Measurements from ENCODE around the gene RMP24.
A peak's percentile ranks its signal among the peaks of the same experiment; 100 is the strongest.

The RMP24 gene

GRCh38 chr18:35938562-35938961 is 33.9 kb upstream of the RMP24 start:
- no peak for DNase-seq (ENCODE audit: low read depth in 6 of 9, low spot score in 9 of 9)
- Histone ChIP-seq H3K4me3 (ENCODE audit: low read length in 2 of 2) (no peak overlapping the region), H3K4me1 (ENCODE audit: control insufficient read depth in 2 of 2, insufficient read depth in 2 of 2, low read length in 2 of 2) (no peaks in the 10 kb centered on the region), H3K27ac (ENCODE audit: low read depth in 1 of 2, low read length in 1 of 2) (no peak overlapping the region), H3K36me3 (ENCODE audit: control insufficient read depth in 2 of 2, insufficient read depth in 2 of 2, low read length in 1 of 2) (no peaks in the 10 kb centered on the region), H3K9me3 (ENCODE audit: control insufficient read depth in 2 of 2, insufficient read depth in 1 of 2, low read length in 1 of 2) (no peaks in the 10 kb centered on the region), H3K27me3 (ENCODE audit: control insufficient read depth in 2 of 2, insufficient read depth in 1 of 2, low read length in 1 of 2) (peaks cover 0 to 2% of the 10 kb centered on the region in 2 donors)
- 94% methylated on average over 1 of the region's 1 CpG for WGBS

GRCh38 chr18:35939138-35939537 is 33.3 kb upstream of the RMP24 start:
- Histone ChIP-seq H3K4me1 (ENCODE audit: control insufficient read depth in 2 of 2, insufficient read depth in 2 of 2, low read length in 2 of 2) (no peaks in the 10 kb centered on the region), H3K27me3 (ENCODE audit: control insufficient read depth in 2 of 2, insufficient read depth in 1 of 2, low read length in 1 of 2) (peaks cover 0 to 2% of the 10 kb centered on the region in 2 donors), H3K36me3 (ENCODE audit: control insufficient read depth in 2 of 2, insufficient read depth in 2 of 2, low read length in 1 of 2) (no peaks in the 10 kb centered on the region), H3K4me3 (ENCODE audit: low read length in 2 of 2) (no peak overlapping the region), H3K9me3 (ENCODE audit: control insufficient read depth in 2 of 2, insufficient read depth in 1 of 2, low read length in 1 of 2) (no peaks in the 10 kb centered on the region), H3K27ac (ENCODE audit: low read depth in 1 of 2, low read length in 1 of 2) (no peak overlapping the region)
- no peak for DNase-seq (ENCODE audit: low read depth in 6 of 9, low spot score in 9 of 9)
- 63% methylated on average over 5 of the region's 5 CpGs for WGBS

GRCh38 chr18:35941299-35941698 is 31.2 kb upstream of the RMP24 start:
- Histone ChIP-seq H3K4me1 (ENCODE audit: control insufficient read depth in 2 of 2, insufficient read depth in 2 of 2, low read length in 2 of 2) (no peaks in the 10 kb centered on the region), H3K36me3 (ENCODE audit: control insufficient read depth in 2 of 2, insufficient read depth in 2 of 2, low read length in 1 of 2) (no peaks in the 10 kb centered on the region), H3K27ac (ENCODE audit: low read depth in 1 of 2, low read length in 1 of 2) (no peak overlapping the region), H3K9me3 (ENCODE audit: control insufficient read depth in 2 of 2, insufficient read depth in 1 of 2, low read length in 1 of 2) (no peaks in the 10 kb centered on the region), H3K27me3 (ENCODE audit: control insufficient read depth in 2 of 2, insufficient read depth in 1 of 2, low read length in 1 of 2) (peaks cover 0 to 5% of the 10 kb centered on the region in 2 donors), H3K4me3 (ENCODE audit: low read length in 2 of 2) (no peak overlapping the region)
- WGBS: 52% methylated on average over 6 of the region's 6 CpGs
- DNase-seq (ENCODE audit: low read depth in 6 of 9, low spot score in 9 of 9): peak in 1 of 9 donors; percentile 20

- Histone ChIP-seq H3K4me1 (ENCODE audit: control insufficient read depth in 2 of 2, insufficient read depth in 2 of 2, low read length in 2 of 2) (no peaks in the 10 kb centered on the region), H3K27ac (ENCODE audit: low read depth in 1 of 2, low read length in 1 of 2) (no peak overlapping the region)
Observed at GRCh38 chr18:35942133-35942532, 30.3 kb upstream of the RMP24 start.

GRCh38 chr18:35942661-35943060 is 29.8 kb upstream of the RMP24 start:
- Histone ChIP-seq H3K27ac (ENCODE audit: low read depth in 1 of 2, low read length in 1 of 2) (no peak overlapping the region), H3K36me3 (ENCODE audit: control insufficient read depth in 2 of 2, insufficient read depth in 2 of 2, low read length in 1 of 2) (no peaks in the 10 kb centered on the region), H3K4me1 (ENCODE audit: control insufficient read depth in 2 of 2, insufficient read depth in 2 of 2, low read length in 2 of 2) (no peaks in the 10 kb centered on the region), H3K4me3 (ENCODE audit: low read length in 2 of 2) (no peak overlapping the region), H3K27me3 (ENCODE audit: control insufficient read depth in 2 of 2, insufficient read depth in 1 of 2, low read length in 1 of 2) (peaks cover 0 to 4% of the 10 kb centered on the region in 2 donors), H3K9me3 (ENCODE audit: control insufficient read depth in 2 of 2, insufficient read depth in 1 of 2, low read length in 1 of 2) (no peaks in the 10 kb centered on the region)
- no peak for DNase-seq (ENCODE audit: low read depth in 6 of 9, low spot score in 9 of 9)
- 97% methylated on average over 6 of the region's 6 CpGs for WGBS

More at GRCh38 chr18:35942133-35942532, 30.3 kb upstream of the RMP24 start:
- H3K9me3 ChIP-seq (ENCODE audit: control insufficient read depth in 2 of 2, insufficient read depth in 1 of 2, low read length in 1 of 2): no peaks in the 10 kb centered on the region
- H3K4me3 ChIP-seq (ENCODE audit: low read length in 2 of 2): no peak overlapping the region
- no peak for DNase-seq (ENCODE audit: low read depth in 6 of 9, low spot score in 9 of 9)
- H3K36me3 ChIP-seq (ENCODE audit: control insufficient read depth in 2 of 2, insufficient read depth in 2 of 2, low read length in 1 of 2): no peaks in the 10 kb centered on the region
- H3K27me3 ChIP-seq (ENCODE audit: control insufficient read depth in 2 of 2, insufficient read depth in 1 of 2, low read length in 1 of 2): peaks cover 0 to 6% of the 10 kb centered on the region in 2 donors

GRCh38 chr18:35948080-35948479 is 24.4 kb upstream of the RMP24 start:
- DNase-seq (ENCODE audit: low read depth in 6 of 9, low spot score in 9 of 9): no peak
- H3K9me3 ChIP-seq (ENCODE audit: control insufficient read depth in 2 of 2, insufficient read depth in 1 of 2, low read length in 1 of 2): peaks cover 0 to 5% of the 10 kb centered on the region in 2 donors
- no peak overlapping the region for H3K27ac ChIP-seq (ENCODE audit: low read depth in 1 of 2, low read length in 1 of 2)
- no peaks in the 10 kb centered on the region for H3K36me3 ChIP-seq (ENCODE audit: control insufficient read depth in 2 of 2, insufficient read depth in 2 of 2, low read length in 1 of 2)
- peaks cover 0 to 7% of the 10 kb centered on the region in 2 donors for H3K4me1 ChIP-seq (ENCODE audit: control insufficient read depth in 2 of 2, insufficient read depth in 2 of 2, low read length in 2 of 2)
- no peak overlapping the region for H3K4me3 ChIP-seq (ENCODE audit: low read length in 2 of 2)
- H3K27me3 ChIP-seq (ENCODE audit: control insufficient read depth in 2 of 2, insufficient read depth in 1 of 2, low read length in 1 of 2): peaks cover 6 to 24% of the 10 kb centered on the region in 2 donors
- 93% methylated on average over 3 of the region's 3 CpGs for WGBS

GRCh38 chr18:35949090-35949489 is 23.4 kb upstream of the RMP24 start:
- no peaks in the 10 kb centered on the region for H3K36me3 ChIP-seq (ENCODE audit: control insufficient read depth in 2 of 2, insufficient read depth in 2 of 2, low read length in 1 of 2)
- peaks cover 6 to 24% of the 10 kb centered on the region in 2 donors for H3K27me3 ChIP-seq (ENCODE audit: control insufficient read depth in 2 of 2, insufficient read depth in 1 of 2, low read length in 1 of 2)
- peaks cover 0 to 5% of the 10 kb centered on the region in 2 donors for H3K9me3 ChIP-seq (ENCODE audit: control insufficient read depth in 2 of 2, insufficient read depth in 1 of 2, low read length in 1 of 2)
- H3K4me1 ChIP-seq (ENCODE audit: control insufficient read depth in 2 of 2, insufficient read depth in 2 of 2, low read length in 2 of 2): peaks cover 0 to 7% of the 10 kb centered on the region in 2 donors
- no peak for DNase-seq (ENCODE audit: low read depth in 6 of 9, low spot score in 9 of 9)
- H3K4me3 ChIP-seq (ENCODE audit: low read length in 2 of 2): no peak overlapping the region
- H3K27ac ChIP-seq (ENCODE audit: low read depth in 1 of 2, low read length in 1 of 2): no peak overlapping the region
- 94% methylated on average over 6 of the region's 6 CpGs for WGBS

- Histone ChIP-seq H3K36me3 (ENCODE audit: control insufficient read depth in 2 of 2, insufficient read depth in 2 of 2, low read length in 1 of 2) (no peaks in the 10 kb centered on the region), H3K27me3 (ENCODE audit: control insufficient read depth in 2 of 2, insufficient read depth in 1 of 2, low read length in 1 of 2) (peaks cover 6 to 24% of the 10 kb centered on the region in 2 donors), H3K9me3 (ENCODE audit: control insufficient read depth in 2 of 2, insufficient read depth in 1 of 2, low read length in 1 of 2) (peaks cover 0 to 5% of the 10 kb centered on the region in 2 donors), H3K4me3 (ENCODE audit: low read length in 2 of 2) (peak overlapping the region; percentile 46 to 49), H3K27ac (ENCODE audit: low read depth in 1 of 2, low read length in 1 of 2) (no peak overlapping the region), H3K4me1 (ENCODE audit: control insufficient read depth in 2 of 2, insufficient read depth in 2 of 2, low read length in 2 of 2) (peaks cover 0 to 7% of the 10 kb centered on the region in 2 donors)
- peak in 8 of 9 donors; percentile 34 to 82 (median 62) for DNase-seq (ENCODE audit: low read depth in 6 of 9, low spot score in 9 of 9)
- WGBS: 13% methylated on average over 54 of the region's 54 CpGs
Observed at GRCh38 chr18:35949903-35950627, 22.4 kb upstream of the RMP24 start.

- no peak for DNase-seq (ENCODE audit: low read depth in 6 of 9, low spot score in 9 of 9)
- H3K9me3 ChIP-seq (ENCODE audit: control insufficient read depth in 2 of 2, insufficient read depth in 1 of 2, low read length in 1 of 2): peaks cover 0 to 5% of the 10 kb centered on the region in 2 donors
- 25% methylated on average over 6 of the region's 6 CpGs for WGBS
- no peak overlapping the region for H3K27ac ChIP-seq (ENCODE audit: low read depth in 1 of 2, low read length in 1 of 2)
- peaks cover 0 to 7% of the 10 kb centered on the region in 2 donors for H3K4me1 ChIP-seq (ENCODE audit: control insufficient read depth in 2 of 2, insufficient read depth in 2 of 2, low read length in 2 of 2)
- no peaks in the 10 kb centered on the region for H3K36me3 ChIP-seq (ENCODE audit: control insufficient read depth in 2 of 2, insufficient read depth in 2 of 2, low read length in 1 of 2)
- no peak overlapping the region for H3K4me3 ChIP-seq (ENCODE audit: low read length in 2 of 2)
- peaks cover 6 to 24% of the 10 kb centered on the region in 2 donors for H3K27me3 ChIP-seq (ENCODE audit: control insufficient read depth in 2 of 2, insufficient read depth in 1 of 2, low read length in 1 of 2)
Observed at GRCh38 chr18:35950628-35950982, 21.9 kb upstream of the RMP24 start.
